ENCODE results near the gene OR9A2.

The OR9A2 gene

GRCh38 chr7:143055754-143056153 is 28.8 kb upstream of the OR9A2 start:
- no peak for TF ChIP-seq CTCF (IDR thresholded peaks at IDR 0.05; ENCODE audit: insufficient read depth, low read length, missing control alignments)
- no peak for DNase-seq (ENCODE audit: low read depth, low spot score)
- POLR2A ChIA-PET, result no interaction called here
- CTCF ChIA-PET, result interaction anchor here (1.1 kb wide), 1 partner anchor 10 kb away, joined by 3 read pairs; no protein-coding TSS in a partner anchor
- H3K4me3 ChIP-seq (ENCODE audit: low read depth, low read length), result no peak overlapping the region

DNA sequence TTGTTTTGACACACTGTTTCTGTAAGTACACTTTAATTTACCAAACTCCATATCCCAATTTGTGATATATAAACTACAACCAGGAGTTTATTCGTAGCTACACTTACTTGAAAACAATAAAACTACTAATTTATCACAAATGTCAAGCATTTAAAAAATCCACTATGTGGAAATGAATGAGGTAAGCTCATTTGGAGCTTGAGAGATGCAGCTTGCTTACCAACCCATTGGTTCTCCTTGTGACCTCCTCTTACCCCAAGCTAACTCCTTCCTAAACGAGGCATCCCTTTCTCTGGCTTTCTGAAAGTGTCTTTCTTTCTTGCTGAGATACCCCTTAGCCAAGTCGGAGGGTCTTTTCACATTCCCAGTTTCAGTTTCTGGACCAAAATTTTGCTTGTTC is 27.7 kb upstream of the OR9A2 start:
- DNase-seq (ENCODE audit: low read depth, low spot score), result no peak
- POLR2A ChIA-PET, result interaction anchor here (1.3 kb wide), 1 partner anchor 41 kb away, joined by 3 read pairs; no protein-coding TSS in a partner anchor
- H3K4me3 ChIP-seq (ENCODE audit: low read depth, low read length), result no peak overlapping the region
- no peak for TF ChIP-seq CTCF (IDR thresholded peaks at IDR 0.05; ENCODE audit: insufficient read depth, low read length, missing control alignments)
- CTCF ChIA-PET, result interaction anchor here (0.7 to 1.2 kb wide), 2 partner anchors 13 to 47 kb away, joined by 3 read pairs; no protein-coding TSS in a partner anchor

GRCh38 chr7:143052041-143052440 is 25.1 kb upstream of the OR9A2 start, which contains the start of gene OR6V1:
Gene OR6V1 (plus strand): TSS chr7:143052341. CDS start chr7:143052341, 0 bp downstream.
- POLR2A ChIA-PET, result no interaction called here
- H3K4me3 ChIP-seq (ENCODE audit: low read depth, low read length), result no peak within 1 kb of the TSS
- no peak for TF ChIP-seq CTCF (IDR thresholded peaks at IDR 0.05; ENCODE audit: insufficient read depth, low read length, missing control alignments)
- CTCF ChIA-PET, result no interaction called here
- no peak for DNase-seq (ENCODE audit: low read depth, low spot score)

DNA sequence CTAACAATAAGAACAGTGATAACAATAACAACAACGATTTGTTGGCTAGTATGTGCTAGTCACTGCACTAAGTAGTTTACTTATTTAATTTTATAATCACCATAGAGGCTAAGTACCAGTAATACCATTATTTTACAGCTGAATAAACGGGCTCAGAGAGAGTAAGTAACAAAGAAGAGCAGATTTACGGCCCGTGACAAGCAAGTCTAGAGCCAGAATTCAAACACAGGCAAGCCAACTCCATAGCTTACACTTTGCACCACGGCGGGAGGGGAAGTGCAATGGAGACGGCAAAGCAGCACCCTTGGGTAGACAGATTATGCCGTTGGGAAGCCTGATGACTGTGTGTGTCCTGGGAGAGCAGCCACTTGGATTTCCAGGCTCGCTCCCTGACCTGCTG is 24.0 kb upstream of the OR9A2 start:
- no peak for DNase-seq (ENCODE audit: low read depth, low spot score)
- no peak overlapping the region for H3K4me3 ChIP-seq (ENCODE audit: low read depth, low read length)
- CTCF ChIA-PET, result interaction anchor here (1.0 to 1.7 kb wide), 3 partner anchors 9 to 47 kb away, joined by 3 to 4 read pairs (median 3); no protein-coding TSS in a partner anchor
- TF ChIP-seq CTCF (IDR thresholded peaks at IDR 0.05; ENCODE audit: insufficient read depth, low read length, missing control alignments), result no peak
- POLR2A ChIA-PET, result no interaction called here

DNA sequence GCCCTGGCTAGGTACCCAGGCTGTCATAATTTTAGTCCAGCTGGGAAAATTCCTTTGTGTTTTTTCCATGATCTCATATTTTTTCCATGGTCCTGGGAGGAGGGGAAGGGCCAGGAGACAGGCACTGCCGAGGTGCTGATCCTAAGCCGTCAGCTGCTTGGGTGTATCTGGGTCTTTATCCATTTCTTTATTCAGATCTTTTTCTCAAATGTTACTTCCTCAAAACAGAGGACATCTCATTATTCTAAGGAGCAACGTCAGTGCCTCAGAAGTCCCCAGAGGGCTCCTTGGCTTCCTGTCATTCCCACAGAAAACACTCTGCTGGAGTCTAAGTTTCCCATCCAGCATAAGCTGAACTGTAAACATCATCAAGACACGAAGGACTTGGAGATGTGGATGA is 22.4 kb upstream of the OR9A2 start:
- no peak for DNase-seq (ENCODE audit: low read depth, low spot score)
- no peak for TF ChIP-seq CTCF (IDR thresholded peaks at IDR 0.05; ENCODE audit: insufficient read depth, low read length, missing control alignments)
- POLR2A ChIA-PET, result no interaction called here
- H3K4me3 ChIP-seq (ENCODE audit: low read depth, low read length), result no peak overlapping the region
- CTCF ChIA-PET, result interaction anchor here (0.9 to 2.5 kb wide), 4 partner anchors 11 to 166 kb away, joined by 3 to 7 read pairs (median 4); no protein-coding TSS in a partner anchor

DNA sequence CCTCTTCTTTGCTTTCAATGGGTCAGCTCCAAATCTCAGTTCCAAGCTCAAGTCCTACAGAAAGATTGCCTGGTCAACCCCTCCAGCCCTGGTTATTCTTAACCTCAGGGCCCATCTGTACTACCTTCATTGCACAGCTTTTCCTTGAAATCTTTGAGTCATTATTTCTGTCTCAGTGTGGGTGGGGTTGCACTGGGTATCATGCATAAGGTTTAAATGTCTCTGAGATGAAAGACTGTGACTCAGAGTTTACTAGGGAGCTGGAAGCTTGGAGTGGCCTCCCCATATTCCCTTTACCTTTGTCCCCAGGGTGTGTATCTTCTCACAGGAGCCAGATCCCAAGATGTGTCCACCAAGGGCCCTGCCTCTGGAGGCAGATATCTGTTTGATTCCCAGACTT is 21.9 kb upstream of the OR9A2 start:
- ChIA-PET POLR2A (no interaction called here), CTCF (interaction anchor here (0.9 to 2.5 kb wide), 4 partner anchors 26 to 166 kb away, joined by 3 to 7 read pairs (median 3); no protein-coding TSS in a partner anchor)
- no peak overlapping the region for H3K4me3 ChIP-seq (ENCODE audit: low read depth, low read length)
- no peak for DNase-seq (ENCODE audit: low read depth, low spot score)
- TF ChIP-seq CTCF (IDR thresholded peaks at IDR 0.05; ENCODE audit: insufficient read depth, low read length, missing control alignments), result no peak
